Right lobe of liver (tissue), 6 donors: ENCODE data around the gene EPS8. TPM values are rescaled to one million over a fixed set of nuclear protein-coding genes. Genes with fewer than 3 reads are reported as not detected.

ENCODE experiments used
- ATAC-seq, 4 donors: fragments of 200-7000 bp; cut with Tn5 transposase; one replicate each; pipeline ENCODE4 v1.9.1; 2020; ENCODE audit warnings: mild to moderate bottlenecking in 4 of 4, moderate library complexity in 4 of 4
- DNase-seq, 3 donors: peaks; one replicate each; pipeline ENCODE4 v3.0.0-alpha.2; 2020
- H3K27ac ChIP-seq, 3 donors: fragments of 200-600 bp; one replicate each; pipeline ENCODE4 v1.8.0; 2022
- H3K27me3 ChIP-seq, 2 donors: fragments of 200-600 bp; one replicate each; pipeline ENCODE4 v1.8.0; 2022
- H3K36me3 ChIP-seq, 4 donors: fragments of 200-600 bp; sonication (generic) in 1 of 4; one replicate each; pipeline versions ENCODE4 v1.5.1 to v1.8.0; 2017 to 2022; ENCODE audit warnings: control low read depth in 1 of 4
- H3K4me1 ChIP-seq, 4 donors: fragments of 200-600 bp; sonication (generic) in 1 of 4; one replicate each; pipeline versions ENCODE4 v1.5.1 to v1.8.0; 2017 to 2022; ENCODE audit warnings: control low read depth in 1 of 4
- H3K4me3 ChIP-seq, 3 donors: fragments of 200-600 bp; one replicate each; pipeline ENCODE4 v1.8.0; 2022
- H3K9me3 ChIP-seq, 4 donors: fragments of 200-600 bp; sonication (generic) in 1 of 4; one replicate each; pipeline versions ENCODE4 v1.5.1 to v1.8.0; 2017 to 2022; ENCODE audit warnings: control low read depth in 1 of 4
- POLR2A ChIP-seq: fragments of 450-650 bp; IDR thresholded peaks from one replicate; pipeline ENCODE4 v1.6.1; 2017; ENCODE audit warnings: antibody characterized with exemption, mild to moderate bottlenecking
- WGBS: methylation state at CpG from one replicate; pipeline ENCODE4 v1.1.6; 2018; ENCODE audit warnings: low coverage, low lambda C conversion rate; ENCODE audit not compliant: insufficient coverage; ENCODE audit errors: missing lambda C conversion rate; 5-methylcytosine and 5-hydroxymethylcytosine counted together
- intact Hi-C, 2 donors: fragments of 100-400 bp; cut with DNase I; formaldehyde crosslinking; loops; one replicate each; pipeline versions ENCODE4 v1.11.2 to v1.14.1; 2022
- total RNA-seq, 6 experiments: library from RNA; depleted of rRNA in 2 of 6; stranded (reverse); fragments of >200 nt in 2 of 6; fragmentation: NEBNext Ultra II Directional in 3 of 6; extraction: Animal tissue kit (Norgen Biotek cat#: 25700) in 3 of 6; gene quantifications; one replicate each; pipeline versions ENCODE4 v1.1.0 to v1.2.4, GENCODE V29; 2016 to 2023
- TF ChIP-seq, protein P1 (sequence below), 4 donors: fragments of 200-600 bp in 3 of 4; fragments of 450-650 bp in 1 of 4; IDR thresholded peaks; one replicate each; pipeline versions ENCODE4 v1.5.1 to v1.8.0; 2016 to 2022; ENCODE audit warnings: antibody characterized with exemption in 4 of 4, mild to moderate bottlenecking in 2 of 4
- donor health status: DM: no; HTN: yes; CAD: no.
- donor health status: DM: no; HTN: no; CAD: no.
- donor health status: DM: no; HTN: no; CAD: no.
- donor health status: DM: no; HTN: yes; CAD: no.
- donor health status: DM: no; HTN: yes; CAD: no.

EPS8 gene
- total RNA-seq, 6 experiments from 2014 or later, result 21.3 to 44.8 (median 28.2) TPM

DNA sequence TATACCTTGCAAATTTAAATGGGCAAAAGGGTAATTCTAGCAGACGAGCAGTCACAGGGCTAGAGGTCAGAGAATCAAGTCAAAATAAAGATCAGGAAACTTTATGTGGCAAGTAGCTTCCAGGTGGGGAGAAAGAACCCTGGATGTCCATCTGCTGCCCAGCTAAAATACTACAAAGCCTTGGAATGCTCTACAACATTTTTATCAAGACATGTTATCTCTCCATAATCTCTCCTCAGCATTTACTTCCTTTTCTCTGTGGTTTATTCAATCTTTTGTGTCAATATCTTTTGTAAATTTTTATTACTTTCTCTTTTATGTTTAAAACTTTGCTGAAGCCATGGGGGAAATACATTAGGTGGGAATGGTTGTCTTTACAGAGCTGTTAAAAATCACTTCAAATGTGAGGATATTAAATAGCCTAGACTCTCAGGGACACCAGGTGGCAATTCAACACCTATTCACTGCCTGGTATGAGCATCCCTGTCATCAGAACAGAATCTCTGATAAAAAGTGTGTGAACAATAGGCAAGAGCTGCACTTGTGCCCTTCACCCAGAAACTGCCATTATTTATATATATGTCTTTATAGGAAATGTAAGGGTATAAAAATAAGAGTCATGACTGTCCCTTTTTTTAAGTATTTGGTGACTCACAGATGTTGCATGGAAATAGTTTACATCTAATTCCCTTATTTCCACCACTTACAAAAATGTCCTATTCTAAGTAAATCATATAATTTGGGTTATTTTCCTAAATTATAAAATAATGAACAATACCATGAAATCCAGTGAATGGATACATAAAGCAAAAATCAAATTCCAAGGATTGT, 152.9 kb downstream of the EPS8 start:
- ATAC-seq, result no peak
- Histone ChIP-seq H3K4me3 (no peak overlapping the region), H3K36me3 (peaks cover 0 to 19% (median 8%) of the 10 kb centered on the region in 4 donors), H3K27me3 (no peaks in the 10 kb centered on the region), H3K4me1 (no peaks in the 10 kb centered on the region), H3K27ac (no peak overlapping the region), H3K9me3 (no peaks in the 10 kb centered on the region)
- WGBS, result 73% methylated on average over 1 of the region's 1 CpG
- no peak for DNase-seq
- TF ChIP-seq, protein P1, sequence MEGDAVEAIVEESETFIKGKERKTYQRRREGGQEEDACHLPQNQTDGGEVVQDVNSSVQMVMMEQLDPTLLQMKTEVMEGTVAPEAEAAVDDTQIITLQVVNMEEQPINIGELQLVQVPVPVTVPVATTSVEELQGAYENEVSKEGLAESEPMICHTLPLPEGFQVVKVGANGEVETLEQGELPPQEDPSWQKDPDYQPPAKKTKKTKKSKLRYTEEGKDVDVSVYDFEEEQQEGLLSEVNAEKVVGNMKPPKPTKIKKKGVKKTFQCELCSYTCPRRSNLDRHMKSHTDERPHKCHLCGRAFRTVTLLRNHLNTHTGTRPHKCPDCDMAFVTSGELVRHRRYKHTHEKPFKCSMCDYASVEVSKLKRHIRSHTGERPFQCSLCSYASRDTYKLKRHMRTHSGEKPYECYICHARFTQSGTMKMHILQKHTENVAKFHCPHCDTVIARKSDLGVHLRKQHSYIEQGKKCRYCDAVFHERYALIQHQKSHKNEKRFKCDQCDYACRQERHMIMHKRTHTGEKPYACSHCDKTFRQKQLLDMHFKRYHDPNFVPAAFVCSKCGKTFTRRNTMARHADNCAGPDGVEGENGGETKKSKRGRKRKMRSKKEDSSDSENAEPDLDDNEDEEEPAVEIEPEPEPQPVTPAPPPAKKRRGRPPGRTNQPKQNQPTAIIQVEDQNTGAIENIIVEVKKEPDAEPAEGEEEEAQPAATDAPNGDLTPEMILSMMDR (IDR thresholded peaks at IDR 0.05), result no peak
- TF ChIP-seq POLR2A, result no peak
- intact Hi-C loops, result no loop called here

DNA sequence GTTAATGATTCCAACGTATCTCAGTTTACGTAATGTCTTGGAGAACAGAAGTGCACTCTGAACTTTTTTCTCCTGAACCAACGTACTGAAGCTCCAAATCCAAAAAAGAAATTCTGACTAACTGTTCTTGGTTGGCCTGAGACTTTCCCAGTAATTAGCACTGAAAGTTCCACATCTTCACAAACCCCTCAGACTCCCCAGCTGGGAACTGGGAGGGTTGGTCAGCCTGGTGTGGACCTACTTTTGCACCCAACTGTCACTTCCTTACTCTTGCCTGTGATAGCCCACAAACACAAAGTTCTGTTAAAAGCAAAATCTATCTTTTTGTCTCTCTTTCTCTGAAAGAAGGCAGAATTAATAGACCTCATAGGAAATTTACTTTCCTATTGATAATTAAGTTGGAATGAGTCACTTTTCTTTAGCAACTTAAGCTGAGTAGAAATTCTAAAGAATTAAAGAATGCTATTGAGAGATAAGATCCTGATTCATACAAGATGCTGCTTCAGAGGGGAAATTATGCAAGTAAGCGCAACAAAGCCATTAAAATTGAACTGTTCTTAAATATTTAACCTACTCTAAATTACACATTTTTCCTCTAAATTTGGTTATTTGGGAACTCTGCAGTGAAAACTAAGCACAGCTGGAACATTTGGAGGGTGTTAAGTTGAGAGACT, 155.0 kb downstream of the EPS8 start:
- H3K27ac ChIP-seq, result no peak overlapping the region
- DNase-seq, result no peak
- peaks cover 0 to 3% (median under 1%) of the 10 kb centered on the region in 4 donors for H3K36me3 ChIP-seq
- no peaks in the 10 kb centered on the region for H3K9me3 ChIP-seq
- H3K4me1 ChIP-seq, result no peaks in the 10 kb centered on the region
- no peaks in the 10 kb centered on the region for H3K27me3 ChIP-seq
- no peak for TF ChIP-seq POLR2A
- TF ChIP-seq, protein P1 (IDR thresholded peaks at IDR 0.05), result no peak
- 48% methylated on average over 4 of the region's 4 CpGs for WGBS
- intact Hi-C loops, result no loop called here
- H3K4me3 ChIP-seq, result no peak overlapping the region
- ATAC-seq, result no peak

DNA sequence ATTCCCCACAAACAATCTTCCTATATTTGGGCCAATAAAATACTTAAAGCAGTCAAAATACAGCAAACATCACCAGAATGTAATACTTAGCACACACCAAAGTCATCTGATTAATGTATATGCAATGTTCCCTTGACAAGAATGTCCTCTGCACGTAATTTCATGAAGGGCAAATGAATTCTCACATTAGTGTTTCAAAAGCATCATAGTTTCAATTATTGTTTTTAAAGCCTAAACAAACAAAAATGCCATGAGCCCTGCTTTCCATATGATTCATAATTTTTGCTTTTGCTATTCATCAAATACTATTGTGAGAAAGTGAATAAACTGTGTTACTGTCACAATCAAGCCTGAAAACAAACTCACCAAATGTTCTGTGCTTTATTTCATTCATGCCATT, 156.0 kb downstream of the EPS8 start:
- peaks cover 0 to 7% (median 1%) of the 10 kb centered on the region in 4 donors for H3K4me1 ChIP-seq
- no peaks in the 10 kb centered on the region for H3K9me3 ChIP-seq
- DNase-seq (no peak), ATAC-seq (no peak)
- no peak overlapping the region for H3K4me3 ChIP-seq
- H3K27ac ChIP-seq, result no peak overlapping the region
- 88% methylated on average over 1 of the region's 1 CpG for WGBS
- H3K36me3 ChIP-seq, result peaks cover 0 to 2% (median 0%) of the 10 kb centered on the region in 4 donors
- H3K27me3 ChIP-seq, result no peaks in the 10 kb centered on the region
- intact Hi-C loops, result no loop called here
- no peak for TF ChIP-seq POLR2A
- TF ChIP-seq, protein P1 (IDR thresholded peaks at IDR 0.05), result no peak

DNA sequence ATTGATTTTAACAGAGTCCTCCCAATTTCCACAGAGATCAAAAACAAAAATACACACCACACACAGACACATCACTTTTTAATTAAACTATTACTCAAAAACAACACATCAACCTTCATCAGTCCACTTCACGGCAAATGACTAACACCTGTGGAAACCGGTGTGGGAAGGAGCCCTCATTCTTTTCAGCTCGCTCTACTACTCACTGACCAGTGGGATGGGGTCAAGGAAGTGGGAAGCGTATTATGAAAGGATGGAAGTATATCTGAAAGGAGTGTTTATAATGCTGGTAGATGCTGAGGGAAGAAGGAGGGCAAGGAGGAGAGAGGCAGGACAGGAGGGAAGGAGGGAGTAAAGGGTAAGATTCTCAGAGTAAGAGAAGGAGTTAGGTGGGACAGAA, 156.5 kb downstream of the EPS8 start:
- 87% methylated on average over 4 of the region's 4 CpGs for WGBS
- H3K4me1 ChIP-seq, result peaks cover 0 to 7% (median 1%) of the 10 kb centered on the region in 4 donors
- H3K27me3 ChIP-seq, result no peaks in the 10 kb centered on the region
- H3K36me3 ChIP-seq, result no peaks in the 10 kb centered on the region
- no peak overlapping the region for H3K27ac ChIP-seq
- intact Hi-C loops, result no loop called here
- no peak for ATAC-seq
- DNase-seq, result no peak
- no peaks in the 10 kb centered on the region for H3K9me3 ChIP-seq
- H3K4me3 ChIP-seq, result no peak overlapping the region
- TF ChIP-seq, protein P1 (IDR thresholded peaks at IDR 0.05), result no peak
